HepG2 (cell line): ENCODE results near the gene ACTN4. TPM values are rescaled to one million over a fixed set of nuclear protein-coding genes. Genes with fewer than 3 reads are reported as not detected.

Experiments
- ATAC-seq: fragments of 200-7000 bp; cut with Tn5 transposase; 3 replicates; pipeline ENCODE4 v1.9.1; 2020; ENCODE audit warnings: mild to moderate bottlenecking, moderate library complexity
- BruUV-seq: library from RNA; stranded (reverse); fragments of 400-500 nt; replicated peaks from 2 replicates; lab custom pipeline; 2021; lab: Mats Ljungman, UMichigan
- CTCF ChIA-PET: fragments of 300-600 bp; formaldehyde crosslinking; extraction: SDS; loops from one replicate; lab custom pipeline; 2021; ENCODE audit warnings: low total read pairs, inconsistent platforms, low intra/inter-chr PET ratio; lab: Yijun Ruan, JAX
- POLR2A ChIA-PET: fragments of 350-600 bp; sonication (Branson Sonifier 250); formaldehyde crosslinking; loops from one replicate; lab custom pipeline; 2020; ENCODE audit warnings: antibody characterized with exemption, inconsistent platforms; lab: Yijun Ruan, JAX
- DNase-seq: peaks from one replicate; pipeline ENCODE4 v3.0.0-alpha.2; 2015; ENCODE audit warnings: low spot score
- FAIRE-seq: peaks from 3 replicates; lab custom pipeline; 2011; peaks lifted over from hg19 to GRCh38; lab: Jason Lieb, UNC
- H2AFZ ChIP-seq: one replicate; pipeline ENCODE4 v1.6.1; 2011; ENCODE audit warnings: low read length, inconsistent platforms
- H3K27ac ChIP-seq: fragments of 300-600 bp; 3 replicates; pipeline ENCODE4 v1.8.0; 2011; ENCODE audit warnings: mixed run types, mild to moderate bottlenecking, mixed read lengths, low read length, inconsistent platforms; ENCODE audit not compliant: insufficient read depth; ENCODE audit errors: extremely low read length
- H3K27me3 ChIP-seq, 2 experiments: fragments of 200-600 bp in 1 of 2; 2 replicates in 1 of 2; 3 replicates in 1 of 2; pipeline versions ENCODE4 v1.6.0 to v1.8.0; 2011; ENCODE audit warnings: low read length in 2 of 2, mild to moderate bottlenecking in 2 of 2, moderate library complexity in 2 of 2, inconsistent platforms in 1 of 2; ENCODE audit not compliant: insufficient read depth in 2 of 2, control insufficient read depth in 1 of 2
- H3K36me3 ChIP-seq, 2 experiments: fragments of 200-600 bp in 1 of 2; replicated peaks in 1 of 2; 2 replicates in 1 of 2; 3 replicates in 1 of 2; pipeline versions ENCODE4 v1.5.1 to v1.8.0; 2011; ENCODE audit warnings: low read length in 2 of 2, inconsistent platforms in 1 of 2; ENCODE audit not compliant: insufficient read depth in 2 of 2, control insufficient read depth in 1 of 2
- H3K4me1 ChIP-seq: 2 replicates; pipeline ENCODE4 v1.5.1; 2012; ENCODE audit warnings: low read length, inconsistent platforms; ENCODE audit not compliant: insufficient read depth
- H3K4me2 ChIP-seq: 2 replicates; pipeline ENCODE4 v1.6.0; 2011; ENCODE audit warnings: low read depth, low read length, inconsistent platforms
- H3K4me3 ChIP-seq, 3 experiments: fragments of 200-600 bp in 1 of 3; sonication (generic), shearing (Covaris generic) in 1 of 3; replicated peaks in 1 of 3; 2 replicates each; pipeline ENCODE4 v1.5.1; 2011 to 2016; ENCODE audit warnings: low read length in 3 of 3, inconsistent platforms in 2 of 3, low read depth in 2 of 3, mild to moderate bottlenecking in 2 of 3, control low read depth in 1 of 3, mixed read lengths in 1 of 3; ENCODE audit not compliant: insufficient read depth in 1 of 3
- H3K79me2 ChIP-seq: one replicate; pipeline ENCODE4 v1.6.1; 2011; ENCODE audit warnings: low read length, inconsistent platforms; ENCODE audit not compliant: insufficient read depth
- H3K9ac ChIP-seq: 2 replicates; pipeline ENCODE4 v1.6.0; 2011; ENCODE audit warnings: mild to moderate bottlenecking, low read depth, low read length, inconsistent platforms; ENCODE audit not compliant: insufficient read depth
- H3K9me3 ChIP-seq: 2 replicates; pipeline ENCODE4 v1.5.1; 2012; ENCODE audit warnings: mild to moderate bottlenecking, low read length
- H4K20me1 ChIP-seq: 2 replicates; pipeline ENCODE4 v1.6.0; 2011; ENCODE audit warnings: inconsistent platforms, mild to moderate bottlenecking, low read length, moderate library complexity; ENCODE audit not compliant: insufficient read depth
- ELK4 ChIP-seq: sonication (generic); formaldehyde crosslinking; IDR thresholded peaks from 2 replicates; pipeline ENCODE4 v1.9.0; 2021; ENCODE audit warnings: missing genetic modification reagents, borderline replicate concordance
- KDM3A ChIP-seq: IDR thresholded peaks from 2 replicates; pipeline ENCODE4 v1.6.1; 2018; ENCODE audit warnings: low read depth, missing compliant biosample characterization
- KDM6A ChIP-seq: IDR thresholded peaks from 2 replicates; pipeline ENCODE4 v1.6.1; 2016; ENCODE audit warnings: low read depth
- KLF11 ChIP-seq: IDR thresholded peaks from 2 replicates; pipeline ENCODE4 v1.6.1; 2016; ENCODE audit warnings: missing compliant biosample characterization
- MBNL3 ChIP-seq: fragments of 250-450 bp; sonication (Bioruptor Pico); conservative IDR thresholded peaks from 2 replicates; pipeline ENCODE4 v1.8.0; 2022; ENCODE audit warnings: mild to moderate bottlenecking, inconsistent platforms
- MED8 ChIP-seq: sonication (generic); formaldehyde crosslinking; IDR thresholded peaks from 2 replicates; pipeline ENCODE4 v1.8.1; 2023; ENCODE audit warnings: mild to moderate bottlenecking, missing genetic modification reagents; ENCODE audit not compliant: insufficient replicate concordance
- NCOR1 ChIP-seq: fragments of 200-600 bp; sonication (generic); IDR thresholded peaks from 2 replicates; pipeline ENCODE4 v1.7.0; 2017; ENCODE audit warnings: antibody characterized with exemption, low read length, borderline replicate concordance
- ZNF318 ChIP-seq: sonication (generic); formaldehyde crosslinking; IDR thresholded peaks from 2 replicates; pipeline ENCODE4 v1.4.0; 2020; ENCODE audit warnings: mild to moderate bottlenecking, missing genetic modification reagents
- ZNF367 ChIP-seq: sonication (generic); formaldehyde crosslinking; IDR thresholded peaks from 2 replicates; pipeline ENCODE4 v1.4.0; 2020; ENCODE audit warnings: missing genetic modification reagents, borderline replicate concordance
- WGBS: methylation state at CpG from one replicate; pipeline ENCODE4 v1.1.6; 2017; ENCODE audit warnings: low lambda C conversion rate; 5-methylcytosine and 5-hydroxymethylcytosine counted together
- in situ Hi-C: cut with HindIII; loops from 2 replicates; pipeline ENCODE4 v1.10.0; 2017; ENCODE audit warnings: low pct_unique_long_range_greater_than_20kb; ENCODE audit not compliant: extremely low pct_ligation_motif_present
- intact Hi-C: fragments of 100-400 bp; cut with micrococcal nuclease; formaldehyde crosslinking; loops from one replicate; pipeline ENCODE4 v1.10.0; 2022; ENCODE audit not compliant: unreplicated experiment
- polyA plus RNA-seq, 8 experiments: library from polyadenylated mRNA; depleted of rRNA in 3 of 8; stranded (reverse) in 7 of 8; unstranded in 1 of 8; fragments of >200 nt; fragmentation: Illumina TruSeq in 4 of 8; extraction: Trizol in 4 of 8; gene quantifications; 2 replicates each; pipeline versions ENCODE4 v1.2.1 to v1.2.3, GENCODE V29; 2011 to 2016; ENCODE audit warnings: low read depth in 4 of 8, missing spikeins in 1 of 8, mixed read lengths in 1 of 8; ENCODE audit not compliant: insufficient read depth in 1 of 8
- total RNA-seq, 5 experiments: library from RNA; depleted of rRNA; stranded (reverse); fragments of >200 nt; fragmentation: Illumina TruSeq; extraction: Trizol; gene quantifications; 2 replicates each; pipeline ENCODE4 v1.2.3, GENCODE V29; 2016; ENCODE audit warnings: low read depth in 1 of 5

The ACTN4 gene
- total and polyA plus RNA-seq, 2 of the 13 experiments (the other 11 are each of a cell fraction or from before 2014, with no cell fraction given) = 171 to 192 TPM

- no peak overlapping the region for H3K4me3 ChIP-seq
- DNase-seq (no peak), ATAC-seq (no peak), FAIRE-seq (no peak)
- POLR2A ChIA-PET = interaction anchor here (1.5 kb wide), 1 partner anchor 49 kb away, joined by 4 read pairs; the partner anchor contains the start of gene ACTN4
- H3K36me3 ChIP-seq = peaks cover 26 to 49% of the 10 kb centered on the region in 2 experiments
- no TSS peak for BruUV-seq
- in situ Hi-C loops = no loop called here
- peaks cover 89% of the 10 kb centered on the region for H3K79me2 ChIP-seq
- intact Hi-C loops = no loop called here
- peaks cover 14% of the 10 kb centered on the region; the same call in 1 of the 2 replicates for H4K20me1 ChIP-seq
- WGBS = 97% methylated on average over 22 of the region's 22 CpGs
- H3K4me1 ChIP-seq = peaks cover 100% of the 10 kb centered on the region
- no peak overlapping the region for H3K4me2 ChIP-seq
- H3K9me3 ChIP-seq = no peaks in the 10 kb centered on the region
- H3K27ac ChIP-seq = no peak overlapping the region
- H2AFZ ChIP-seq = no peak overlapping the region
- no peak for TF ChIP-seq KLF11
- no peak for TF ChIP-seq KDM3A
- no peak for TF ChIP-seq MBNL3
- no peak for TF ChIP-seq ZNF367
- TF ChIP-seq ELK4 (CRISPR knock-in tag) = no peak
- no peak for TF ChIP-seq NCOR1
- TF ChIP-seq, all 625 proteins: peak for 0
- no peaks in the 10 kb centered on the region for H3K27me3 ChIP-seq
- no peak overlapping the region for H3K9ac ChIP-seq
- CTCF ChIA-PET = no interaction called here
These were observed 48.6 kb downstream of the ACTN4 start for GRCh38 chr19:38695832-38696728.

- Histone ChIP-seq H3K9me3 (no peaks in the 10 kb centered on the region), H3K9ac (no peak overlapping the region), H3K4me1 (peaks cover 100% of the 10 kb centered on the region), H3K79me2 (peaks cover 85% of the 10 kb centered on the region), H3K27me3 (no peaks in the 10 kb centered on the region), H4K20me1 (peaks cover 14% of the 10 kb centered on the region; the same call in 1 of the 2 replicates), H3K4me2 (no peak overlapping the region), H2AFZ (no peak overlapping the region), H3K4me3 (no peak overlapping the region), H3K36me3 (peaks cover 26 to 50% of the 10 kb centered on the region in 2 experiments), H3K27ac (no peak overlapping the region)
- CTCF ChIA-PET = no interaction called here
- in situ Hi-C loops (no loop called here), intact Hi-C loops (no loop called here)
- DNase-seq (no peak), FAIRE-seq (no peak), ATAC-seq (no peak)
- POLR2A ChIA-PET = no interaction called here
- no TSS peak for BruUV-seq
- WGBS = 97% methylated on average over 3 of the region's 6 CpGs
- TF ChIP-seq MED8 (CRISPR knock-in tag) = no peak
- no peak for TF ChIP-seq KDM6A (CRISPR knock-in tag)
- no peak for TF ChIP-seq ZNF318 (CRISPR knock-in tag)
These were observed 49.2 kb downstream of the ACTN4 start for GRCh38 chr19:38696729-38697055.
